GM18520 (cell line): Measurements from ENCODE around the gene NCR2.

Experiments used
- ATAC-seq: cut with Tn5 transposase; IDR thresholded peaks from one replicate; pipeline ENCODE4 v1.9.1; 2021; ENCODE audit not compliant: unreplicated experiment

NCR2 gene

DNA sequence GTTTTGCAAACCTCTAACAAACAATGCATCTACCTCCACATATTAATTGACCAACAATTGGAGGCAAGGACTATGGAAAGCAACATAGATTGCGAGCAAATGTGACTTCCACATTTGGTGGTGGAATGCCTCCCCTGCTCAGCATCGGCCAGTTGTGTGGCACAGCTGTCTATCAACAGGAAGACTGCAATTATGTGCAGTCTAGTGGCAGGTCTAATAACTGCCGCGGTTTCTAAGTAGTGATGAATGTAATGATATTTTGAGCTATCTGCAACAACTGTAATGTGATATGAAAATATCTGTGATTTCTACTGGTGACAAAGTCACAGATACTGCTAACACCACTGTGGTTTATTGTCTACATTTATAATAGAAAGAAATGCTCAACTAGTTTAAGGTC, 56.8 kb downstream of the NCR2 start:
- ATAC-seq = no peak

- no peak for ATAC-seq
Measured at GRCh38 chr6:41396335-41396734, 60.9 kb downstream of the NCR2 start.

- ATAC-seq = no peak
Measured at GRCh38 chr6:41399424-41399823, 64.0 kb downstream of the NCR2 start.
